Astrocyte (in vitro differentiated cells and primary cell): ENCODE results near the gene TBC1D9.
A peak's percentile ranks its signal among the peaks of the same experiment; 100 is the strongest.

Source experiments
- EZH2 ChIP-seq: IDR thresholded peaks from 2 replicates; pipeline ENCODE4 v1.6.1; 2012; ENCODE audit warnings: mild to moderate bottlenecking, low read length, inconsistent platforms; ENCODE audit not compliant: insufficient read depth
- TF ChIP-seq, protein P1 (sequence below): IDR thresholded peaks from 2 replicates; pipeline ENCODE4 v1.5.1; 2011; ENCODE audit warnings: low read depth, mild to moderate bottlenecking, inconsistent platforms, low read length, moderate library complexity; ENCODE audit not compliant: insufficient read depth

DNA sequence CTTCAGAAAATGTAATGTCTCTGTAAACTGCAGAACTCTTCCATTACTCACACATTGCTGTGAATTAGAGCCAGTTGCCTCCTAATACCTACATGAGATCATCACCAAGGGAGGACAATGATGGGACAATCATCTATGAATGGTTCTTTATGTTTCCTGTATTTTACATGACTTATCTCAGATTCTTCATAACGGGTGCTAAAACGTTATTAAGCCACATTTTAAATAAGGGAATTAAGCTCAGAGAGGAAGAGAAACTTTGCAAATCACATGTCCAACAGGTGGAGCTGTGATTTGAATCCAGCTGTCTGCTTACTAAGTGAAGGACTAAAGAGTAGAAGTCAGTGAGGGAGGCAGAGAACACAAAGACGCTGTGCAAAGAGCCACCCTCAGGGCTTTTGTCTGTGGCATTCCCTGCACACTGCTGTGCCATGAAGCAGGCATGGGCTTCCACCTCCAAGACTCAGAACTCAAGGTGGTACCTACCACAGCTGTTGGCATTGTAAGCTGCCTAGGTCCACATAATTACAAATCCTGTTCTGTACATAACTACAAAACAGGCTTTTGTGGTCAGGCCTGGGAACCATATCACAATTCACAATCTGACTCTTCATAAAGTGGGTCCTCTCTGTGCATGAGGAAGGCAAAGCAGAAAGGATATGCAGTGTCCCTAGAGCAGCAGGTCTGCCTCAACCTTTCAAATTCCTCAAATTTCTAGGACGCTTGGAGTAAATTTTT lies 12.8 kb downstream of the TBC1D9 start:
- TF ChIP-seq, protein P1, sequence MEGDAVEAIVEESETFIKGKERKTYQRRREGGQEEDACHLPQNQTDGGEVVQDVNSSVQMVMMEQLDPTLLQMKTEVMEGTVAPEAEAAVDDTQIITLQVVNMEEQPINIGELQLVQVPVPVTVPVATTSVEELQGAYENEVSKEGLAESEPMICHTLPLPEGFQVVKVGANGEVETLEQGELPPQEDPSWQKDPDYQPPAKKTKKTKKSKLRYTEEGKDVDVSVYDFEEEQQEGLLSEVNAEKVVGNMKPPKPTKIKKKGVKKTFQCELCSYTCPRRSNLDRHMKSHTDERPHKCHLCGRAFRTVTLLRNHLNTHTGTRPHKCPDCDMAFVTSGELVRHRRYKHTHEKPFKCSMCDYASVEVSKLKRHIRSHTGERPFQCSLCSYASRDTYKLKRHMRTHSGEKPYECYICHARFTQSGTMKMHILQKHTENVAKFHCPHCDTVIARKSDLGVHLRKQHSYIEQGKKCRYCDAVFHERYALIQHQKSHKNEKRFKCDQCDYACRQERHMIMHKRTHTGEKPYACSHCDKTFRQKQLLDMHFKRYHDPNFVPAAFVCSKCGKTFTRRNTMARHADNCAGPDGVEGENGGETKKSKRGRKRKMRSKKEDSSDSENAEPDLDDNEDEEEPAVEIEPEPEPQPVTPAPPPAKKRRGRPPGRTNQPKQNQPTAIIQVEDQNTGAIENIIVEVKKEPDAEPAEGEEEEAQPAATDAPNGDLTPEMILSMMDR, result peak; percentile 14
- no peak for TF ChIP-seq EZH2
